Uterus (tissue), 2 donors: ENCODE measurements around the gene COL19A1.

Source experiments
- CTCF ChIP-seq, 4 experiments: fragments of 200-600 bp in 2 of 4; fragments of 450-650 bp in 2 of 4; sonication (generic) in 2 of 4; IDR thresholded peaks; one replicate each; pipeline ENCODE4 v1.5.1; 2016 to 2019; ENCODE audit warnings: antibody characterized with exemption in 4 of 4, mild to moderate bottlenecking in 2 of 4, moderate library complexity in 1 of 4
- POLR2A ChIP-seq, 2 donors: fragments of 450-650 bp; IDR thresholded peaks; one replicate each; pipeline ENCODE4 v1.6.1; 2016; ENCODE audit warnings: antibody characterized with exemption in 2 of 2, mild to moderate bottlenecking in 1 of 2, moderate library complexity in 1 of 2

GRCh38 chr6:70180901-70181599, 314.7 kb downstream of the COL19A1 start:
- TF ChIP-seq CTCF (IDR thresholded peaks at IDR 0.05) = no peak
- no peak for TF ChIP-seq POLR2A (IDR thresholded peaks at IDR 0.05)
